H9 (cell line): ENCODE data around the gene HPGD. TPM values are rescaled to one million over a fixed set of nuclear protein-coding genes. Genes with fewer than 3 reads are reported as not detected.

ENCODE experiments used
- DNase-seq: peaks from one replicate; pipeline ENCODE4 v3.0.0-alpha.2; 2017
- H2AFZ ChIP-seq: one replicate; pipeline ENCODE4 v1.6.1; 2013; ENCODE audit warnings: mild to moderate bottlenecking, low read length, control low read depth, moderate library complexity
- H2AK5ac ChIP-seq: 2 replicates; pipeline ENCODE4 v1.6.1; 2013; ENCODE audit warnings: low read length, control low read depth, mixed read lengths; ENCODE audit not compliant: insufficient read length
- H2BK120ac ChIP-seq: one replicate; pipeline ENCODE4 v1.6.1; 2013; ENCODE audit warnings: low read depth, mild to moderate bottlenecking, low read length, control low read depth, inconsistent platforms; ENCODE audit not compliant: poor library complexity, severe bottlenecking
- H2BK12ac ChIP-seq: 2 replicates; pipeline ENCODE4 v1.6.1; 2013; ENCODE audit warnings: low read length, control low read depth, mixed read lengths, low read depth; ENCODE audit not compliant: insufficient read length
- H2BK15ac ChIP-seq: 2 replicates; pipeline ENCODE4 v1.6.1; 2013; ENCODE audit warnings: low read depth, low read length, control low read depth
- H2BK20ac ChIP-seq: one replicate; pipeline ENCODE4 v1.6.1; 2013; ENCODE audit warnings: low read depth, mild to moderate bottlenecking, low read length, control low read depth, inconsistent platforms; ENCODE audit not compliant: poor library complexity, severe bottlenecking
- H2BK5ac ChIP-seq: 2 replicates; pipeline ENCODE4 v1.6.1; 2013; ENCODE audit warnings: low read length, control low read depth, mixed read lengths; ENCODE audit not compliant: insufficient read length
- H3K14ac ChIP-seq: 2 replicates; pipeline ENCODE4 v1.6.1; 2013; ENCODE audit warnings: low read length, control low read depth; ENCODE audit not compliant: insufficient read depth
- H3K18ac ChIP-seq: 2 replicates; pipeline ENCODE4 v1.6.1; 2013; ENCODE audit warnings: low read depth, mild to moderate bottlenecking, mixed read lengths, low read length, control low read depth; ENCODE audit not compliant: insufficient read length
- H3K23ac ChIP-seq: 2 replicates; pipeline ENCODE4 v1.6.1; 2013; ENCODE audit warnings: low read length, control low read depth, mixed read lengths, low read depth; ENCODE audit not compliant: insufficient read length
- H3K23me2 ChIP-seq: 2 replicates; pipeline ENCODE4 v1.6.1; 2013; ENCODE audit warnings: low read depth, mild to moderate bottlenecking, mixed read lengths, low read length, control low read depth; ENCODE audit not compliant: insufficient read length, poor library complexity, severe bottlenecking
- H3K27ac ChIP-seq: 2 replicates; pipeline ENCODE4 v1.5.1; 2013; ENCODE audit warnings: low read length, control low read depth, mixed read lengths, low read depth; ENCODE audit not compliant: insufficient read length
- H3K27me3 ChIP-seq: 2 replicates; pipeline ENCODE4 v1.6.1; 2013; ENCODE audit warnings: low read length, control low read depth, inconsistent platforms; ENCODE audit not compliant: insufficient read depth
- H3K4ac ChIP-seq: 2 replicates; pipeline ENCODE4 v1.6.1; 2013; ENCODE audit warnings: low read depth, mild to moderate bottlenecking, control low read depth, inconsistent platforms, low read length, moderate library complexity
- H3K4me1 ChIP-seq: 2 replicates; pipeline ENCODE4 v1.6.1; 2013; ENCODE audit warnings: low read length, control low read depth, inconsistent platforms; ENCODE audit not compliant: insufficient read depth
- H3K4me2 ChIP-seq: 2 replicates; pipeline ENCODE4 v1.6.1; 2013; ENCODE audit warnings: low read length, control low read depth, mixed read lengths; ENCODE audit not compliant: insufficient read length, insufficient read depth
- H3K56ac ChIP-seq: 2 replicates; pipeline ENCODE4 v1.6.1; 2013; ENCODE audit warnings: low read depth, mild to moderate bottlenecking, mixed read lengths, low read length, control low read depth; ENCODE audit not compliant: insufficient read length
- H3K79me1 ChIP-seq: 2 replicates; pipeline ENCODE4 v1.6.1; 2013; ENCODE audit warnings: low read depth, mild to moderate bottlenecking, moderate library complexity, low read length, control low read depth, inconsistent platforms; ENCODE audit not compliant: insufficient read depth, poor library complexity, severe bottlenecking
- H3K79me2 ChIP-seq: 2 replicates; pipeline ENCODE4 v1.6.1; 2013; ENCODE audit warnings: low read length, control low read depth, inconsistent platforms; ENCODE audit not compliant: insufficient read depth
- H3K9ac ChIP-seq: 2 replicates; pipeline ENCODE4 v1.6.1; 2013; ENCODE audit warnings: low read length, control low read depth, mixed read lengths; ENCODE audit not compliant: insufficient read length; ENCODE audit errors: extremely low read depth
- H3K9me3 ChIP-seq: one replicate; pipeline ENCODE4 v1.6.1; 2013; ENCODE audit warnings: low read depth, low read length, inconsistent platforms; ENCODE audit not compliant: control insufficient read depth
- H3T11ph ChIP-seq: one replicate; pipeline ENCODE4 v1.6.1; 2013; ENCODE audit warnings: mild to moderate bottlenecking, low read length, control low read depth, inconsistent platforms
- H4K20me1 ChIP-seq: one replicate; pipeline ENCODE4 v1.6.1; 2013; ENCODE audit not compliant: control insufficient read depth, insufficient read length, insufficient read depth
- H4K5ac ChIP-seq: 2 replicates; pipeline ENCODE4 v1.6.1; 2013; ENCODE audit warnings: low read depth, mild to moderate bottlenecking, mixed read lengths, low read length, control low read depth; ENCODE audit not compliant: insufficient read length
- H4K8ac ChIP-seq: replicated peaks from 2 replicates; pipeline ENCODE4 v1.6.1; 2013; ENCODE audit warnings: low read length, control low read depth, mixed read lengths, low read depth; ENCODE audit not compliant: insufficient read length
- H4K91ac ChIP-seq: 2 replicates; pipeline ENCODE4 v1.6.1; 2013; ENCODE audit warnings: low read depth, mild to moderate bottlenecking, moderate library complexity, mixed read lengths, low read length, control low read depth; ENCODE audit not compliant: insufficient read length
- H3K27ac Mint-ChIP-seq, 3 experiments: 2 replicates in 2 of 3; 3 replicates in 1 of 3; pipeline ENCODE4 v1.8.0; 2020 to 2021; ENCODE audit warnings: mixed read lengths in 3 of 3, mild to moderate bottlenecking in 1 of 3, moderate library complexity in 1 of 3
- H3K27me3 Mint-ChIP-seq: 2 replicates; pipeline ENCODE4 v1.8.0; 2021; ENCODE audit warnings: low read depth, mild to moderate bottlenecking, moderate library complexity, mixed read lengths
- H3K36me3 Mint-ChIP-seq, 3 experiments: 2 replicates in 2 of 3; 3 replicates in 1 of 3; pipeline ENCODE4 v1.8.0; 2020 to 2021; ENCODE audit warnings: low read depth in 3 of 3, mixed read lengths in 3 of 3; ENCODE audit not compliant: insufficient read depth in 1 of 3
- H3K4me1 Mint-ChIP-seq, 2 experiments: 2 replicates each; pipeline ENCODE4 v1.8.0; 2020; ENCODE audit warnings: mixed read lengths in 2 of 2
- H3K4me3 Mint-ChIP-seq, 2 experiments: 2 replicates in 1 of 2; 3 replicates in 1 of 2; pipeline ENCODE4 v1.8.0; 2020 to 2021; ENCODE audit warnings: mild to moderate bottlenecking in 2 of 2, mixed read lengths in 2 of 2, moderate library complexity in 1 of 2
- H3K9me3 Mint-ChIP-seq, 2 experiments: 2 replicates in 1 of 2; 3 replicates in 1 of 2; pipeline ENCODE4 v1.8.0; 2020; ENCODE audit warnings: mild to moderate bottlenecking in 2 of 2, mixed read lengths in 2 of 2, moderate library complexity in 1 of 2
- CTCF ChIP-seq: fragments of 200-600 bp; sonication (generic); conservative IDR thresholded peaks from 3 replicates; pipeline ENCODE4 v1.8.0; 2021; ENCODE audit warnings: antibody characterized with exemption, mild to moderate bottlenecking
- total RNA-seq: library from RNA; stranded (reverse); gene quantifications from 2 replicates; pipeline ENCODE4 v1.2.1, GENCODE V29; 2021

Gene HPGD
- total RNA-seq, 1 experiment from 2014 or later, result 16.8 TPM

- H3K4ac ChIP-seq, result no peak overlapping the region
- no peak overlapping the region for H3T11ph ChIP-seq
- no peak overlapping the region for H3K18ac ChIP-seq
- H2BK15ac ChIP-seq, result no peak overlapping the region
- no peak overlapping the region for H2BK20ac ChIP-seq
- no peaks in the 10 kb centered on the region for H3K4me1 ChIP-seq
- no peak overlapping the region for H3K56ac ChIP-seq
- no peak for TF ChIP-seq CTCF
- no peak overlapping the region for H2BK12ac ChIP-seq
- H2BK120ac ChIP-seq, result no peak overlapping the region
- H3K4me3 Mint-ChIP-seq, result no peak overlapping the region
- H2BK5ac ChIP-seq, result no peak overlapping the region
- H3K9me3 ChIP-seq, result no peaks in the 10 kb centered on the region
- no peak overlapping the region for H3K4me2 ChIP-seq
- H3K79me1 ChIP-seq, result no peaks in the 10 kb centered on the region
- no peak overlapping the region for H3K14ac ChIP-seq
- H4K91ac ChIP-seq, result no peak overlapping the region
- H2AFZ ChIP-seq, result no peak overlapping the region
- H4K20me1 ChIP-seq, result no peaks in the 10 kb centered on the region
- no peak overlapping the region for H3K27ac Mint-ChIP-seq
- H4K8ac ChIP-seq, result no peak overlapping the region
- no peak overlapping the region for H3K9ac ChIP-seq
- H3K36me3 Mint-ChIP-seq, result peaks cover 6 to 27% (median 13%) of the 10 kb centered on the region in 3 experiments
- H4K5ac ChIP-seq, result no peak overlapping the region
- H3K79me2 ChIP-seq, result no peaks in the 10 kb centered on the region
- peaks cover 10 to 13% of the 10 kb centered on the region in 2 experiments; a peak in 4 of 5 replicates for H3K9me3 Mint-ChIP-seq
- H3K27ac ChIP-seq, result no peak overlapping the region
- H3K4me1 Mint-ChIP-seq, result peaks cover 19 to 24% of the 10 kb centered on the region in 2 experiments
- H2AK5ac ChIP-seq, result no peak overlapping the region
- H3K23ac ChIP-seq, result no peak overlapping the region
- no peak for DNase-seq
- no peaks in the 10 kb centered on the region for H3K27me3 ChIP-seq
- H3K27me3 Mint-ChIP-seq, result no peaks in the 10 kb centered on the region
- H3K23me2 ChIP-seq, result no peaks in the 10 kb centered on the region
Observed at GRCh38 chr4:174554231-174554728, 32.0 kb upstream of the HPGD start.
